SHP77 (cell line): Measurements from ENCODE around the gene CCL19.
"Not testable (repeated sequence)": the region's sequence is repeated elsewhere in the genome, so short reads cannot be mapped to it uniquely, and the experiment has no call there.

ENCODE experiments used
- DNase-seq, 2 experiments: peaks; one replicate each; lab custom pipeline; 2025; lab: John Stamatoyannopoulos, UW

CCL19 gene

GRCh38 chr9:34690983-34691935 lies at the start of gene CCL19:
Gene CCL19, minus strand, starts transcription at chr9:34691276. Its CDS starts 137 bp downstream, at chr9:34691139.
- DNase-seq, result no peak

- not testable (repeated sequence) for DNase-seq
Observed at GRCh38 chr9:34740176-34740575, 49.1 kb upstream of the CCL19 start.

- DNase-seq, result no peak
Observed at GRCh38 chr9:34737677-34738260, 46.7 kb upstream of the CCL19 start.

GRCh38 chr9:34734720-34735119 lies 43.6 kb upstream of the CCL19 start:
- DNase-seq, result no peak

- no peak for DNase-seq
Observed at GRCh38 chr9:34732886-34733285, 41.8 kb upstream of the CCL19 start.

GRCh38 chr9:34732478-34732877 lies 41.4 kb upstream of the CCL19 start:
- no peak for DNase-seq

GRCh38 chr9:34723141-34723540 lies 32.1 kb upstream of the CCL19 start:
- DNase-seq, result no peak

GRCh38 chr9:34719769-34720025 lies 28.6 kb upstream of the CCL19 start:
- not testable (repeated sequence) for DNase-seq

GRCh38 chr9:34719021-34719768 lies 28.1 kb upstream of the CCL19 start:
- DNase-seq, result no peak

GRCh38 chr9:34717996-34718614 lies 27.0 kb upstream of the CCL19 start:
- no peak for DNase-seq

GRCh38 chr9:34716711-34717110 lies 25.6 kb upstream of the CCL19 start:
- no peak for DNase-seq

GRCh38 chr9:34715639-34716215 lies 24.7 kb upstream of the CCL19 start:
- no peak for DNase-seq

GRCh38 chr9:34714007-34714406 lies 22.9 kb upstream of the CCL19 start:
- no peak for DNase-seq

- DNase-seq, result no peak
Observed at GRCh38 chr9:34712140-34712539, 21.1 kb upstream of the CCL19 start.

- no peak for DNase-seq
Observed at GRCh38 chr9:34710023-34710422, 18.9 kb upstream of the CCL19 start, which contains the start of gene CCL21. Gene CCL21, minus strand, starts transcription at chr9:34710136. Its CDS starts 70 bp downstream, at chr9:34710066.

GRCh38 chr9:34709196-34709978 lies 18.3 kb upstream of the CCL19 start:
- DNase-seq, result no peak

- DNase-seq, result no peak
Observed at GRCh38 chr9:34707130-34707529, 16.1 kb upstream of the CCL19 start.

- peak; percentile 22 to 56 for DNase-seq
Observed at GRCh38 chr9:34701769-34702736, 11.0 kb upstream of the CCL19 start.

- peak; percentile 7 to 34 for DNase-seq
Observed at GRCh38 chr9:34701023-34701768, 10.1 kb upstream of the CCL19 start.
